IMR-90 (cell line): ENCODE data around the gene ZNF593. TPM values are rescaled to one million over a fixed set of nuclear protein-coding genes. Genes with fewer than 3 reads are reported as not detected.

Experiments used
- ATAC-seq: fragments of 200-7000 bp; cut with Tn5 transposase; 2 replicates; pipeline ENCODE4 v1.9.1; 2020; ENCODE audit warnings: low read depth, mild to moderate bottlenecking, moderate library complexity
- BruUV-seq: library from RNA; stranded (reverse); fragments of 400-500 nt; replicated peaks from 2 replicates; lab custom pipeline; 2021; lab: Mats Ljungman, UMichigan
- CTCF ChIA-PET: fragments of 300-600 bp; formaldehyde crosslinking; extraction: SDS; loops from one replicate; lab custom pipeline; 2021; ENCODE audit warnings: antibody characterized with exemption; lab: Yijun Ruan, JAX
- POLR2A ChIA-PET: fragments of 300-600 bp; sonication (Branson Sonifier 250); formaldehyde crosslinking; loops from one replicate; lab custom pipeline; 2022; ENCODE audit warnings: antibody characterized with exemption; ENCODE audit not compliant: unreplicated experiment; lab: Charles Lee
- DNase-seq: peaks from one replicate; pipeline ENCODE4 v3.0.0; 2013
- H2AFZ ChIP-seq: replicated peaks from 2 replicates; pipeline ENCODE3; 2013; ENCODE audit warnings: low read length, mild to moderate bottlenecking; ENCODE audit not compliant: poor library complexity
- H2AK5ac ChIP-seq: 2 replicates; pipeline ENCODE4 v1.6.1; 2013; ENCODE audit warnings: low read depth, low read length, inconsistent platforms
- H2AK9ac ChIP-seq: replicated peaks from 2 replicates; pipeline ENCODE3; 2013; ENCODE audit warnings: mild to moderate bottlenecking, low read depth, low read length, moderate library complexity; ENCODE audit not compliant: poor library complexity
- H2BK120ac ChIP-seq: 2 replicates; pipeline ENCODE4 v1.6.1; 2013; ENCODE audit warnings: low read depth, low read length, inconsistent platforms
- H2BK15ac ChIP-seq: 3 replicates; pipeline ENCODE4 v1.6.1; 2013; ENCODE audit warnings: low read depth, low read length, inconsistent platforms
- H2BK20ac ChIP-seq: 2 replicates; pipeline ENCODE4 v1.6.1; 2013; ENCODE audit warnings: low read depth, mild to moderate bottlenecking, inconsistent platforms, low read length, moderate library complexity
- H2BK5ac ChIP-seq: 2 replicates; pipeline ENCODE4 v1.6.1; 2013; ENCODE audit warnings: mild to moderate bottlenecking, low read depth, low read length, inconsistent platforms; ENCODE audit not compliant: poor library complexity, severe bottlenecking
- H3K14ac ChIP-seq: replicated peaks from 2 replicates; pipeline ENCODE4 v1.6.1; 2013; ENCODE audit warnings: low read depth, low read length, inconsistent platforms
- H3K18ac ChIP-seq: 2 replicates; pipeline ENCODE4 v1.6.1; 2013; ENCODE audit warnings: low read depth, low read length, control low read depth
- H3K23ac ChIP-seq: 2 replicates; pipeline ENCODE4 v1.6.1; 2013; ENCODE audit warnings: low read depth, low read length, inconsistent platforms
- H3K27ac ChIP-seq: 2 replicates; pipeline ENCODE4 v1.5.1; 2013; ENCODE audit warnings: mild to moderate bottlenecking, control low read depth, low read length; ENCODE audit not compliant: insufficient read depth
- H3K27me3 ChIP-seq: 2 replicates; pipeline ENCODE4 v1.6.1; 2013; ENCODE audit warnings: low read length; ENCODE audit not compliant: control insufficient read depth, insufficient read depth
- H3K36me3 ChIP-seq: 2 replicates; pipeline ENCODE4 v1.6.1; 2013; ENCODE audit warnings: low read length, mixed read lengths; ENCODE audit not compliant: control insufficient read depth, insufficient read depth
- H3K4ac ChIP-seq: 2 replicates; pipeline ENCODE4 v1.6.1; 2013; ENCODE audit warnings: low read depth, low read length, inconsistent platforms
- H3K4me1 ChIP-seq: 2 replicates; pipeline ENCODE4 v1.6.1; 2013; ENCODE audit warnings: low read length, mixed read lengths; ENCODE audit not compliant: control insufficient read depth, insufficient read depth
- H3K4me2 ChIP-seq: 2 replicates; pipeline ENCODE4 v1.6.1; 2013; ENCODE audit warnings: low read depth, mild to moderate bottlenecking, control low read depth, low read length, moderate library complexity
- H3K4me3 ChIP-seq: 2 replicates; pipeline ENCODE4 v1.5.1; 2013; ENCODE audit warnings: low read depth, mild to moderate bottlenecking, control low read depth, low read length, moderate library complexity; ENCODE audit not compliant: insufficient read depth
- H3K56ac ChIP-seq: 2 replicates; pipeline ENCODE4 v1.6.1; 2013; ENCODE audit warnings: low read length, inconsistent platforms; ENCODE audit not compliant: insufficient read depth; ENCODE audit errors: extremely low read depth
- H3K79me1 ChIP-seq, 2 experiments: 2 replicates each; pipeline ENCODE4 v1.6.1; 2013; ENCODE audit warnings: low read length in 2 of 2, inconsistent platforms in 1 of 2, low read depth in 1 of 2
- H3K9ac ChIP-seq: 2 replicates; pipeline ENCODE4 v1.6.1; 2013; ENCODE audit warnings: low read depth, low read length, control low read depth
- H3K9me1 ChIP-seq: 2 replicates; pipeline ENCODE4 v1.6.1; 2013; ENCODE audit warnings: low read length, inconsistent platforms; ENCODE audit not compliant: insufficient read depth
- H3K9me3 ChIP-seq: 2 replicates; pipeline ENCODE4 v1.6.1; 2013; ENCODE audit warnings: low read length; ENCODE audit not compliant: control insufficient read depth, insufficient read depth
- H4K20me1 ChIP-seq: 2 replicates; pipeline ENCODE4 v1.6.1; 2013; ENCODE audit warnings: low read length, inconsistent platforms; ENCODE audit not compliant: insufficient read depth
- H4K5ac ChIP-seq: 2 replicates; pipeline ENCODE4 v1.6.1; 2013; ENCODE audit warnings: mild to moderate bottlenecking, low read depth, low read length, control low read depth
- H4K8ac ChIP-seq, 2 experiments: 2 replicates each; pipeline ENCODE4 v1.6.1; 2013; ENCODE audit warnings: low read depth in 2 of 2, low read length in 2 of 2, control low read depth in 1 of 2, inconsistent platforms in 1 of 2
- H4K91ac ChIP-seq: 2 replicates; pipeline ENCODE4 v1.6.1; 2013; ENCODE audit warnings: low read depth, low read length, inconsistent platforms; ENCODE audit not compliant: insufficient read depth
- BHLHE40 ChIP-seq: fragments of 150-350 bp; IDR thresholded peaks from 2 replicates; pipeline ENCODE4 v1.6.1; 2016; ENCODE audit warnings: mild to moderate bottlenecking, low read depth, low read length
- CHD1 ChIP-seq: IDR thresholded peaks from 2 replicates; pipeline ENCODE4 v1.6.1; 2012; ENCODE audit warnings: low read depth, low read length, improper control_type of control experiment
- CTCF ChIP-seq: conservative IDR thresholded peaks from 2 replicates; pipeline ENCODE4 v1.5.1; 2012; ENCODE audit warnings: mild to moderate bottlenecking, low read depth, low read length, improper control_type of control experiment
- ELK1 ChIP-seq: fragments of 150-350 bp; IDR thresholded peaks from 2 replicates; pipeline ENCODE4 v1.6.1; 2016; ENCODE audit warnings: low read depth, mild to moderate bottlenecking, low read length, moderate library complexity, borderline replicate concordance
- FOS ChIP-seq: fragments of 150-350 bp; IDR thresholded peaks from 2 replicates; pipeline ENCODE4 v1.6.1; 2016; ENCODE audit warnings: low read depth, low read length
- MAZ ChIP-seq: IDR thresholded peaks from 2 replicates; pipeline ENCODE4 v1.6.1; 2012; ENCODE audit warnings: low read depth, mild to moderate bottlenecking, low read length, improper control_type of control experiment, moderate library complexity, borderline replicate concordance
- MXI1 ChIP-seq: IDR thresholded peaks from 2 replicates; pipeline ENCODE4 v1.6.1; 2012; ENCODE audit warnings: low read depth, mild to moderate bottlenecking, low read length, moderate library complexity, borderline replicate concordance
- NFE2L2 ChIP-seq: fragments of 150-350 bp; IDR thresholded peaks from 2 replicates; pipeline ENCODE4 v1.6.1; 2016; ENCODE audit warnings: low read depth, mild to moderate bottlenecking, low read length
- POLR2A ChIP-seq: IDR thresholded peaks from 2 replicates; pipeline ENCODE4 v1.6.1; 2012; ENCODE audit warnings: mild to moderate bottlenecking, low read depth, low read length
- RAD21 ChIP-seq: IDR thresholded peaks from 2 replicates; pipeline ENCODE4 v1.6.1; 2012; ENCODE audit warnings: low read length, improper control_type of control experiment
- SMC3 ChIP-seq: fragments of 150-350 bp; IDR thresholded peaks from 2 replicates; pipeline ENCODE4 v1.6.1; 2016; ENCODE audit warnings: low read depth, mild to moderate bottlenecking, antibody characterized with exemption, low read length, moderate library complexity
- USF2 ChIP-seq: fragments of 150-350 bp; IDR thresholded peaks from 2 replicates; pipeline ENCODE4 v1.6.1; 2017; ENCODE audit warnings: mild to moderate bottlenecking, antibody characterized with exemption, low read length, low read depth
- WGBS, 2 experiments: methylation state at CpG; one replicate each; pipeline versions ENCODE4 v1.1.5 to v1.1.7; 2013; ENCODE audit warnings: missing lambda C conversion rate in 2 of 2; ENCODE audit not compliant: insufficient read length in 1 of 2; ENCODE audit errors: extremely low coverage in 2 of 2; 5-methylcytosine and 5-hydroxymethylcytosine counted together
- dilution Hi-C: fragments of 300-500 bp; cut with HindIII; formaldehyde crosslinking; loops from one replicate; pipeline ENCODE4 v1.14.3; 2018; ENCODE audit warnings: low sequenced_read_pairs; ENCODE audit not compliant: unreplicated experiment
- in situ Hi-C: fragments of 300-500 bp; cut with MboI; formaldehyde crosslinking; loops from 3 replicates; pipeline ENCODE4 v1.14.3; 2019; ENCODE audit warnings: low sequenced_read_pairs, inconsistent platforms, mixed read lengths
- intact Hi-C: fragments of 100-400 bp; cut with micrococcal nuclease; formaldehyde crosslinking; loops from 2 replicates; pipeline ENCODE4 v1.10.0; 2022
- polyA plus RNA-seq, 3 experiments: library from polyadenylated mRNA; depleted of rRNA; stranded (reverse); fragments of >200 nt; gene quantifications; 2 replicates each; pipeline ENCODE4 v1.2.3, GENCODE V29; 2012; ENCODE audit warnings: low replicate concordance in 1 of 3
- total RNA-seq: library from RNA; depleted of rRNA; stranded (reverse); fragments of >200 nt; gene quantifications from 2 replicates; pipeline ENCODE4 v1.2.3, GENCODE V29; 2012

Gene ZNF593
- total and polyA plus RNA-seq, 2 of the 4 experiments (the other 2 are of a cell fraction), result 22.2 to 57.7 TPM

GRCh38 chr1:26125382-26125781 is 44.3 kb upstream of the ZNF593 start (continued):
- TF ChIP-seq USF2, result no peak

- Histone ChIP-seq H3K14ac (no peak overlapping the region), H2BK20ac (no peak overlapping the region), H3K27me3 (peaks cover 10% of the 10 kb centered on the region), H2BK5ac (no peak overlapping the region), H3K23ac (no peak overlapping the region), H3K4me3 (no peak overlapping the region), H4K20me1 (no peaks in the 10 kb centered on the region), H2AK9ac (no peak overlapping the region), H4K91ac (no peak overlapping the region), H3K9me3 (no peaks in the 10 kb centered on the region), H4K8ac (no peak overlapping the region), H3K56ac (no peak overlapping the region), H3K18ac (no peak overlapping the region), H3K9ac (no peak overlapping the region), H2BK120ac (no peak overlapping the region), H3K4me2 (no peak overlapping the region), H3K36me3 (peaks cover 4% of the 10 kb centered on the region; the same call in 1 of the 2 replicates), H2AK5ac (no peak overlapping the region), H2AFZ (no peak overlapping the region), H3K79me1 (no peaks in the 10 kb centered on the region; a peak in 1 of 4 replicates), H3K4ac (no peak overlapping the region), H3K4me1 (0 out of 2 replicates have a peak, but pooled peaks cover 1% of the 10 kb centered on the region), H4K5ac (no peak overlapping the region), H2BK15ac (no peak overlapping the region), H3K9me1 (no peaks in the 10 kb centered on the region), H3K27ac (no peak overlapping the region)
- in situ Hi-C loops, result no loop called here
- no TSS peak for BruUV-seq
- ATAC-seq (no peak), DNase-seq (no peak)
- dilution Hi-C loops, result no loop called here
- no CpG with 5 or more reads among the region's 1 CpG for WGBS, 2 experiments
- TF ChIP-seq RAD21, result no peak
- no peak for TF ChIP-seq USF2
- no peak for TF ChIP-seq BHLHE40
- TF ChIP-seq CHD1, result no peak
- no peak for TF ChIP-seq ELK1
- no peak for TF ChIP-seq CTCF
- no peak for TF ChIP-seq POLR2A
- TF ChIP-seq SMC3, result no peak
- TF ChIP-seq MAZ, result no peak
- no peak for TF ChIP-seq FOS
- no peak for TF ChIP-seq NFE2L2
- TF ChIP-seq MXI1, result no peak
- POLR2A ChIA-PET, result no interaction called here
- intact Hi-C loops, result no loop called here
- CTCF ChIA-PET, result interaction anchor here (1.3 kb wide), 1 partner anchor 19 kb away, joined by 8 read pairs; no protein-coding TSS in a partner anchor
These were observed 43.8 kb upstream of the ZNF593 start for GRCh38 chr1:26125946-26126320.
